GM13976 (cell line): Measurements from ENCODE around the gene ZNF24.

Experiments
- DNase-seq: peaks from one replicate; pipeline ENCODE4 v3.0.0; 2012; ENCODE audit warnings: low spot score
- CTCF ChIP-seq: IDR thresholded peaks from 2 replicates; pipeline ENCODE4 v1.5.1; 2012; ENCODE audit warnings: borderline replicate concordance, mild to moderate bottlenecking; ENCODE audit not compliant: insufficient read depth; ENCODE audit errors: extremely low read depth, missing control alignments, control extremely low read depth
- in situ Hi-C: fragments of 300-500 bp; cut with MboI; formaldehyde crosslinking; loops from one replicate; pipeline ENCODE4 v1.12.0; 2022; ENCODE audit warnings: low sequenced_read_pairs, mixed read lengths, inconsistent platforms; ENCODE audit not compliant: unreplicated experiment

The ZNF24 gene

GRCh38 chr18:35345460-35345921, 1.3 kb upstream of the ZNF24 start:
- no peak for TF ChIP-seq CTCF
- in situ Hi-C loops, result loop anchor here (10.0 kb wide), 1 partner anchor 111 kb away; no protein-coding TSS in a partner anchor
- DNase-seq, result peak; percentile 32

DNA sequence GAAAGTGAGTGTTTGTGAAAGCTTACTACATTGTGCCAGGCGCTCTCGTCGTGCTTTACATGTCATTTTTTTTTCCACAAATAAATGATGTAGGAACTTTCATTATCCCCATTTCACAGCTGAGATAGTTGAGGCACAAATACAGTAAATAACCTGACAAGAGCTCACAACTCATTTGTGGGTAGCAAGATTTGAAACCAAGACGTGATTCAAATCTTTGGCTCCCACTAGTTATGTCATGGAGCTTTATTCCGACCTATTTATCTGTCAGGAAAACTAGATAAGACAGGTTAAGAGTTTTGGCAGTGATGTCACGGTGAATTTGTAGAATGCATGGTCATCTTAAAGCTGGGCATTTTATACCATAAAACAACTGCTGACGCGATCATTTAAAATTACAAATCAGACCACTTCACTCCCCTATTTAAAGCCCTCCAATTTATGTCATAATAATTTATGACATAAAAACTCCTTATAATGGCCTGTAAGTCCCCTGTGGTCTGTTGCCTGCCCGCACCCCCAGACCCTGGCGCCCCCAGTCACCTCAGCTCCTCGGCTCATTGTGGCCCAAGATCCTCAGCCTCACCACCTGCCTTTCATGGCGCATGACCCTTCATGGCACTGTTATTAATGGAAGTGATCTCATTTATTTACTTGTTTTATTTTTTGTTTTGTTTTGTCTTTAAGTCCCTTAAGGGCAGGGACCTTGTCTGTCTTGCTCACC, 678 bp upstream of the ZNF24 start:
- in situ Hi-C loops, result loop anchor here (10.0 kb wide), 1 partner anchor 110 kb away; no protein-coding TSS in a partner anchor
- peak; percentile 5 for DNase-seq
- no peak for TF ChIP-seq CTCF

- no peak for TF ChIP-seq CTCF
- in situ Hi-C loops, result loop anchor here (10.0 kb wide), 1 partner anchor 109 kb away; no protein-coding TSS in a partner anchor
Observed at GRCh38 chr18:35343488-35343935, 708 bp downstream of the ZNF24 start.

GRCh38 chr18:35337286-35337685, 6.9 kb downstream of the ZNF24 start:
- in situ Hi-C loops, result no loop called here
- TF ChIP-seq CTCF, result no peak
- no peak for DNase-seq

More at GRCh38 chr18:35343488-35343935, 708 bp downstream of the ZNF24 start:
- DNase-seq, result no peak

DNA sequence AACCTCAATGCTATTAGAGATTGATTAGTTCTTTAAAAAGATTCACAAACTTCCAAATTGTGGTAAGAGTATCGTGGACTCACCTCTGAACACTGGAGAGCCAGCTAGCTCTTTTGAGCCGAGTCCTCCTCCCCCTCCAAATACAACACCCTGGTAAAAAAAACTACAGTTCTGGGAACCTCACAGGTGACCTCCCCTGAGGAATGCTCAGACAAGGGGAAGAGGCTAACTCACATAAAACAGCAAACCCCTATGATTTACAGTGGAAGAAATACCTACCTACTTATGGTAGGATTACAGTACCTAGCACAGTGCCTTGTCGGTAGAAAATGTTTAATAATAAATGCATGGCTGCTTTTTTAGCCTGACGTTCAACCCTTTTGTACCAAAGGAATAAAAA, 8.4 kb downstream of the ZNF24 start:
- in situ Hi-C loops, result no loop called here
- no peak for DNase-seq
- TF ChIP-seq CTCF, result no peak

DNA sequence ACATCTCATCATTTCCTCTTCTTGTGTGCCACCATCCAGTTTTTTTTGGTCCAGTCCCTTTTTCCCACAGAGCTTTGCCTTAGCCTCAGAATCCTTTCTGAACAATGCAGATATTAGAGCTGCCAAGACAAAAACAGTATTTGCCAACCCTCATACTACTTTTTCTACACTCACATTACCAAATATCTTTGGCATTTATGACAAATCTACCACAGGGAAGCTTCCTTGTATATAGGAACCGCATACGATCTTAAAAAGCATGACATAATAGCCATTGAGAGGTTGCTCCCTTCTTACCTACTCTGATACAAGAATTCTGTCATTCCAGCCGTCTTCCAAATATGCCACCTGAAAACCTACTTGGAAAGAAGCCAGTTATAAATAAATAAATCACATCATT, 9.4 kb downstream of the ZNF24 start:
- no peak for DNase-seq
- no peak for TF ChIP-seq CTCF
- in situ Hi-C loops, result no loop called here

GRCh38 chr18:35334212-35334611, 10.0 kb downstream of the ZNF24 start:
- TF ChIP-seq CTCF, result no peak
- DNase-seq, result no peak
- in situ Hi-C loops, result no loop called here
